EH (cell line): ENCODE data around the gene B2M.
"Not testable (repeated sequence)": the region's sequence is repeated elsewhere in the genome, so short reads cannot be mapped to it uniquely, and the experiment has no call there.

ENCODE experiments used
- DNase-seq: peaks from one replicate; pipeline ENCODE4 v3.0.0-alpha.2; 2015; ENCODE audit warnings: low read depth

The B2M gene

DNA sequence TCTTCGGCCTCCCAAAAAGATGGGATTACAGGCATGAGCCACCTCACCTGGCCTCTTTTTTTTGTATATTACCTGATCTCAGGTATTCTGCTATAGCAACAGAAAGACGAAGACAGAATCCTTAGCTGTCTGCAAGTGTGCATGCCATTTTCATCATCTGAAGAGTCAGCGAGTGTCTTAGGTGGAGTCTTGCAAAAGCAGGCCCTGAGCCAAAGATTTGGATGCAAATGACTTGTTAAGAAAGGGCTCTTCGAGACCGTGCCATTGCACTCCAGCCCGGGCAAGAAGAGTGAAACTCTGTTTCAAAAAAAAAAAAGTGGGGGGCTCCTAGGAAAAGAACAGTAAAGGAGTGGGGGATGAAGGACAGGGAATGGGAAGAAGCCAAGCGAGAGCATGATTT, 14.8 kb downstream of the B2M start:
- DNase-seq, result peak; percentile 9

DNA sequence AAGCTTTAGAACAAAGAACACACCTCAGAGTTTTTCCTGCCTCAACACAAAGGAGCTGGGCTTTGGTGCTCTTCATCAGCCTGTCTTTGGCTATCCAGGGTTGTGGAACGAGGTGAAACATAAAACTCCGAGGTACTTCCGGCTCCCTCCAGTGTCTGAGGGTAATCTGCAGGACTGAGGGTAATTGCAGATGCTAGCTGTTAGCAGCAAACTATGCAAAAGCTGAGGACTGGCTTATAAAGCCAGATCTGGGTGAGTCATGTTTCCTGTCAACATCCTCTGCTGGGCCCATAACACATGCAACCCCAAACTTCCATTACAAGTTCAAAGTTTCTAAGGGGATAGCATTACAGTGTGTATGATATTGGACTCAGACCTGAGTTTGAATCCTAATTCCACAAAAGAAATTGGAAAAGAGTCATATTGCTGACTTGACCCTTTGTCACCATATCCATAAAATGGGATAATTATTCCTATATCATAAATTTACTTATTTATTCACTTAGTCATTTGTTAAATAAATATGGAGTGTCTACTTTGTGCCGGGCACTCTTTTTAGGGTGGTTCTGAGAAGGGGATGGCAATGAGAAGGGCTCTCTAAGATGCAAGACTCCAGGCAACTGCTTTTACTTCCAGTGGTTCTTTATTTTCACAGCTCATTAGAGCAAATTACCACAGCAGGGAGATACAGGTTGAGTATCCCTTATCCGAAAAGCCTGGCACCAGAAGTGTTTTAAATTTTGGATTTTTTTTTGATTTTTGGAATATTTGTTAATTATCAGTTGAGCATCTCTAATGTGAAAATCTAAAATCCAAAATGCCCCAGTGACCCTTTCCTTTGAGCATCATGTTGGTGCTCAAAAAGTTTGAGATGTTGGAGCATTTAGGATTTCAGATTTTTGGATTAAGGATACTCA, 15.5 kb downstream of the B2M start:
- peak; percentile 96 for DNase-seq

DNA sequence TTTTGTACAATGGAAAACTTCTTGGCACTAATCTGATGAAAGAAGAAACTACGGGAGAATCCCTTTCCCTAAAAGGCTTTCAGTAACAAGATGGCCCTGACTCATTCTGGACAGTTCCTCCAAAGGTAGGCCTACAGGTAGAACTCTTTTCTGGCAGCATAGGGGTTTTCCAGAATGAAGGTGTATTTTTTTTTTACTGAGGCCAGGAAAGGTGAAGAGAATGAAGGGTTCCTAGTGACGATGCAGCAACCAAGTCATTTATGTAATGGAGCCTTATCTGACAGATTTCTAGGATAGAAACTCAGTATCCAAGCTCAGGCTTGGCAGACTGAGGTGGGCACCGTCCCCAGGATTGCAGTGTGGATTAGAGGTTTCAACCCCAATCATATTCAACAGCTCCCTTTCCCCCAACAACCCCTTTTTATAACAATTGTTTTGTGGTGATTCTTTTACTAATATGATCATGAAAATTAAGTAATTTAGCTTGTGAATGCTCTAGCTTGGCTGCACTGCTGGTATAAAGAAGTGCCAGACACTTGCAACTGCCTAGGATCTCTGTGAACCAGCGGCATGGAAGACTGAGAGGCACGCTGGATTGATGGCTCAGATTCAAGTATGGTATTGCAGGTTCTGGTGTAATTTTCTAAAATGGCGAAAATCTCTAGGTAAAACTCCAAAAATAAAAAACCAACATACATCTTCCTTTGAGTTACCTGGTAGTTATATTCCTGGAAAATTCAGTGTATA, 16.3 kb downstream of the B2M start:
- DNase-seq, result no peak

DNA sequence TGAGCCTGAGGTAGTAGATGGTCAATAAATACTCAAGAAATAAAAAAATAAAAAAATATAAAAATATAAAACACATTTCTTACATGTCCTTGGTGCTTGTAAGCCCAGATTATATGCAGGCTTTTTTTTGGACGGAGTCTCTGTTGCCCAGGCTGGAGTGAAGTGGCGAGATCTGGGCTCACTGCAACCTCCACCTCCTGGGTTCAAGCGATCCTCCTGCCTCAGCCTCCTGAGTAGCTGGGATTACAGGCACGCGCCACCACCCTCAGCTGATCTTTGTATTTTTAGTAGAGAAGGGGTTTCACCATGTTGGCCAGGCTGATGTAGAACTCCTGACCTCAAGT, 16.9 kb downstream of the B2M start:
- not testable (repeated sequence) for DNase-seq

DNA sequence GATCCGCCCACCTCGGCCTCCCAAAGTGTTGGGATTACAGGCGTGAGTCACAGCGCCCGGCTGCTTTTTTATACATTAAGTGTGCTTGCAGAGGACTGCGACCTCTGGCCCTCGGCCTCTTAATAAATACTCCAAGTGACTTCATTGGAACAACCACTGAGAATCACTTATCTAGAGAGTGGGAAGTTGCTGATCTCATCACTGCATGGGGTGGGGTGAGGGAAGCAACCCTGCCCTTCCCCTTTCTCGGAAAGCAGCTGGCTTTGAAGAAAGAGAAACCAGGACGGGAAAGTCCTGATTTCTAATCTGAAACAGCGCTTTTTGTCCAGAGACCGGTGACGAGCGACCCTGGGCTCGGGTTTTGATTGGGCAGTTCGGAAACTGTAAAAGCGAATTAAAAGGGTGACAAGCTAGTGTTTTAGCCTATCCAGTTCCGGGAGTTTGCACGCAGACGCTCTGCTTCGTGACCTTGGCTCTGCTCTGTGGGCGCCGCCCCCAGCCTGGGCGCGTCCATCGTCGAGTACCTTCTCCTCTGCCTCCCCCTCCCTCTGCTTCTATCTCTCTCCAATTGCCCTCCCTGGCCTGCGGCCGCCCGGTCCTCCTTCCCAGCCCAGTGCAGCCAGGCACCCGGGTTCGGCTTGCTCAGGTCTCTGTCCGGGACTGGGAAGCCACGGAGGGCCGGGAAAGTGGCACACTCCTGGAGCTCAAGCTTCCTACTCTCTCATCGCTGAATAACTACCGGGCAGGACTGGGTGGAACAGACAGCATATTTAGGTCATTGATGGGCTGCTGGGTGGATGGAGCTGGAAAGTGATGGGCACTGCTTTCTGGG, 17.5 kb downstream of the B2M start:
- peak; percentile 99 for DNase-seq

DNA sequence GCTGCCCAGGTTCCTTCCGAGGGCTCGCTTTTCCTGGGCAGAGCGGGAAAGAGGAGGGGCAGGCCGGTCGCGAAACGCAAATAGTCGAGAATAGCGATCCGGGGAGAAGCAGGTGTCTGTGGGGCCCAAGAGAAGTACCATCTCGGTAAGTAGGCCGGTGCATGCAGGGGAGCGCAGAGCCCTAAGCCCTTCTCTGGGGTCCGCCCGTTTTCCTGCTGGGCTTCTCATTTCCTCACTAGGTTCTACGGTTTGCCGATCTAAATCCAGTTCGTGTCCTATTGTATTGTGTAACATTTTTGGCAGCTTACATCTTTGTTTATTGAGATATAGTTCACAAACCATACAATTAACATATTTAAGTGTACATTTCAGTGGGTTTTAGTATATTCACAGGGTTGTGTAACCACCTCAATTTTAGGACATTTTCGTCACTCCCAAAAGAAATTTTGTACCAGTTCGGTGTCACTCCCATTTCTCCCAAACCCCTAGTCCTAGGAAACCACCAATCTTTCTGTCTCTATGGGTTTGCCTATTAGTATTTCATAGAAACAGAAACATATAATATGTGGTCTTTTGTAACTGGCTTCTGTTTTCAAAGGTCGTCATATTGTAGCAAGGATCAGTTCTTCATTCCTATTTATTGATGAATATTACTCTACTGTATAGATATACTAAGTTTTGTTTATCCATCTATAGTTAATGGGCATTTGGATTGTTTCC, 18.3 kb downstream of the B2M start:
- DNase-seq, result no peak

DNA sequence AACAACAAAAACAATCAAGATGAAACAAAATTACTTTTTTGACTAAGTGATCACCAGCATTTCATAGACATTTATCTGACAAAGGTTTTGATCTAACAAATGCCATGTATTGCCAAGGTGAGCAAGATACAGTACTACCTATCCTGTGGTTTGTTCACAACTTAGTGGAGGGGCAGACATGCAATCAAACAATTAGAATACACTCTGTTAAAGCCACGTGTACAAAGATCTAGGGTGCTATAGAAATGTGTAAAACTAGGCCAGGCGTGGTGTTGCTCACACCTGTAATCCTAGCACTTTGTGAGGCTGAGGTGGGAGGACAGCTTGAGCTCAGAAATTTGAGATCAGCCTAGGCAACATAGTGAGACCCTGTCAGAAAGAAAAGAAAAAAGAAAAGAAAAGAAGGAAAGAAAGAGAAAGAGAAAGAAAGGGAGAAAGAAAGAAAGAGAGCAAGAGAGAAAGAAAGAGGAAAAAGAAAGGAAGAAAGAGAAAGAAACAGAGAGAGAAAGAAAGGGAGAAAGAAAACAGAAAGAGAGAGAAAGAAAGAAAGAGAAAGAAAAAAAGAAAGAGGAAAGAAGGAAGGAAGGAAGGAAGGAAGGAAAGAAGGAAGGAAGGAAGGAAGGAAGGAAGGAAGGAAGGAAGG, 23.6 kb downstream of the B2M start:
- DNase-seq, result no peak

DNA sequence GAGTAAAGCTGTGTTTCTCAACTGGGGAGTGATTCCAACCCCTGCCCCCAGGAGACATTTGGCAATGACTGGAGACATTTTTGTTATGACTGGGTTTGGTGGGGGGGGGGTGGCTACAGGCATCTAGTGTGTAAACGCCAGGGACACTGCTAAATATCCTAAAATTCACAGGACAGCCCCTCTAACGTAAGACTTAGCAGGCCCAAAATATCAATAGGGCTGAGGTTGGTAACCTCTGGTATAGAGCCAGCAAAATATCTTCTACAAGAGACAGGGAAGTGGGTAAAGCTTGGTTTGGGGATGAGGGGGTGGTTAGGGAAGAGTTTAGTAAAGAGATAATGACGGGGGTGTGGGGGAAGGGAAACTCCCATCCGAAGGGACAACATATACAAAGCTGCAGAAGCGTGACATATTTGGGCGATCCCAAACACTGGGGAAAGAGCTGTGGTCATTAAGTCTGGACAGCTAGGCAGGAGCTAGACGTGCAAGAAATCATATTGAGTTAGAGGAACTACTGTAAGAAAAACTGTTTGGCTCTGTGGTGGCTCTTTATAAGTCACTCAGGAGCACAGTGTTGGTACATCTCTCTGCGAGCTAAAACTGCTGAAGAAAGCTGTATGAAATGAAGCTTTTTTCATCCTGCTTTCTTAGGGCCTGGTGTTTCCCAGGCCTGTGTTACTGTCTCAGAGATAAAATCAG, 24.3 kb downstream of the B2M start:
- DNase-seq, result peak; percentile 24

DNA sequence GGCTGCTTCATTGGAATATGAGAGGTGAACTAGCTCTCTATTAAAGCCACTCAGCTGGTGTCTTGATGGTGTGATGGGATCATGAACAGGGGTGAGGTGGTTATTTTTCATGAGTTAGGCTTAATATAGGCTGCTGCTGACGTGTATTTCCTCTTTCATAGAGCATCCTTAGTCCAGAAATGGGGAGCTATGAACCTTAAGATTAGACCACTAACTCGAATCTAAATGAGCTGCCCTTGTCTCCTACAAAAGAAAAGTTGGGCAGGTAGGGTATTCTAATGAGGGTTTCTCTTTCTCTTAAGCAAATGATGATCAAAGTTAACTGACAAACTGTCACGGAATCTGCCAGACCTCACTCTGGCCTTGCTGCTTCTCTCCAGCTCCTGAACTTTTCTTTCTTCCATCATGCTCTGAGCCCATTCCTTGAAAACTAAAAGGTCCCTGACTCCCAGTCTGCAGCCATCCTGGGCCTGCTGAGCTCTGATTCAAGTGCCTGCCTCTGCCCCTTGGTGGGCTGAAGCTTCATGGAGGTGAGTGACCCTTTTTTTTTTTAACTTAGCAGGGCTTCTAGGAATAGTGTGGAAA, 25.0 kb downstream of the B2M start, which contains the start of gene TRIM69:
Gene TRIM69, plus strand, starts transcription at position 348 of the 585 bp plus-strand sequence. Its CDS starts 177 bp downstream, at position 525.
- no peak for DNase-seq

DNA sequence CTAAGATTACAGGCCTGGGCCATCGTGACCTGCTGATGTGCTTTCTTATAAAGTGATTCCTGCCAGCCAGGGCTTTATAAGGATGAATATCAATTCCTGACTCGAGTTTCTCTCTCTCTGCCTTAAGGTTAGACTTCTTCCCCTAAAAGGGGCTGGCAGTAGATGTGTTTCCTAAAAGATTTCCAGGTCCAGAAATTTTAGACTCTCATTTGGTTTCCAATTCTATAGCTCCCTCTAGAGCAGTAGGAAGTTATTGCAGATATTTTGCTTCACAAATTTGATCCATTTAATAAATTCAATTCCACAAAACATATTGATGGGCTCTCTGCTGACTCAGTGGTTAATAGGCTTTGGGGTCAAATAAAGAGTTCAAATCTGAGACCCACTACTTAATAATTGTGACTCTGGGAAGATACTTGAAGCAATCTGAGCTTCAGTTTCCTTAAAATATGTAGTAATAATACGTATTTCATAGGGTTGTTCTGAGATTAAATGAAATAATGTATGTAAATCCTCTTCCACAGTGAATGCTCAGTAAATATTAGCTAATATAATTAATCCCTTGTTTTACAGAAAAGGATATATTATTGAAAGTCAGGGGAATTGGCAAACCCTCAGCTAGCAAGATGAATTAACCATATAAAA, 27.1 kb downstream of the B2M start:
- peak; percentile 66 for DNase-seq

DNA sequence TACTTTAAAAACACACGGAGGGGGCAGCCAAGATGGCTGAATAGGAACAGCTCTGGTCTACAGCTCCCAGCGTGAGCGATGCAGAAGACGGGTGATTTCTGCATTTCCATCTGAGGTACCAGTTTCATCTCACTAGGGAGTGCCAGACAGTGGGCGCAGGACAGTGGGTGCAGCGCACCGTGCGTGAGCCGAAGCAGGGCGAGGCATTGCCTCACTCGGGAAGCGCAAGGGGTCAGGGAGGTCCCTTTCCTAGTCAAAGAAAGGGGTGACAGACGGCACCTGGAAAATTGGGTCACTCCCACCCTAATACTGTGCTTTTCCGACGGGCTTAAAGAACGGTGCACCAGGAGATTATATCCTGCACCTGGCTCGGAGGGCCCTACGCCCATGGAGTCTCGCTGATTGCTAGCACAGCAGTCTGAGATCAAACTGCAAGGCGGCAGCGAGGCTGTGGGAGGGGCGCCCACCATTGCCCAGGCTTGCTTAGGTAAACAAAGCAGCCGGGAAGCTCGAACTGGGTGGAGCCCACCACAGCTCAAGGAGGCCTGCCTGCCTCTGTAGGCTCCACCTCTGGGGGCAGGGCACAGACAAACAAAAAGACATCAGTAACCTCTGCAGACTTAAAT, 28.0 kb downstream of the B2M start:
- not testable (repeated sequence) for DNase-seq

DNA sequence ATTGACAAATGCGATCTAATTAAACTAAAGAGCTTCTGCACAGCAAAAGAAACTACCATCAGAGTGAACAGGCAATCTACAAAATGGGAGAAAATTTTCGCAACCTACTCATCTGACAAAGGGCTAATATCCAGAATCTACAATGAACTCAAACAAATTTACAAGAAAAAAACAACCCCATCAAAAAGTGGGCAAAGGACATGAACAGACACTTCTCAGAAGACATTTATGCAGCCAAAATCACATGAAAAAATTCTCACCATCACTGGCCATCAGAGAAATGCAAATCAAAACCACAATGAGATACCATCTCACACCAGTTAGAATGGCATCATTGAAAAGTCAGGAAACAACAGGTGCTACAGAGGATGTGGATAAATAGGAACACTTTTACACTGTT, 32.1 kb downstream of the B2M start:
- DNase-seq, result not testable (repeated sequence)

DNA sequence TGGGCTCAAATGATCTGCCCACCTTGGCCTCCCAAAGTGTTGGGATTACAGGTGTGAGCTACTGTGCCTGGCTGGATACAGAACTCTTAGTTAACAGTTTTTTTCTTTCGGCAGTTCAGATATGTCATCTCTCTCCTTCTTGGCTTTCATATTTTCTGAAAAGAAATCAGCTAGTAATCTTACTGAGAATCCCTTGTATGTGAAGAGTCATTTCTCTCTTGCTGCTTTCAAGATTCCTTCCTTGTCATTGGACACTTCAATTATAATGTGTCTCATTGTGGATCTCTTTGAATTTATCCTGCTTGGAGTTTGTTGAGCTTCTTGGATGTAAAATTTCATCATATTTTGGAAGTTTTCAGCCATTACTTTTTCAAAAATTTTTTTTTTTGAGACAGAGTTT, 42.0 kb downstream of the B2M start:
- no peak for DNase-seq

DNA sequence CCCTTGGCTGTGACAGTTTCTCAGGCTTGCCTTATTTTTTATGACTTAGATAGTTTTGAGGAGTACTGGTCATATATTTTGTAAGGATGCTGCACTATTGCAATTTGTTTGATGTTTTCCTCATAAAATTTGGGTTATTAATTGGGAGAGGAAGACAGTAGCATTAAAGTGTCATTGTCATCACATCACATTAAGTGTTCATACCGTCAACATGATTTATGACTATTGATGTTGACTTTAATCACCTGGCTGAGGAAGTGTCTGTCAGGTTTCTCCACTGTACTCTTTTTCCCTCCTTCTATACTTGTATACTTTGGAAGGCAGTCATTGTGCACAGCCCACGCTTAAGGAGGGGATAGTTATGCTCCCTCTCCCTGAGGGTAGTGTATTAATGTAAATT, 51.9 kb downstream of the B2M start:
- no peak for DNase-seq

DNA sequence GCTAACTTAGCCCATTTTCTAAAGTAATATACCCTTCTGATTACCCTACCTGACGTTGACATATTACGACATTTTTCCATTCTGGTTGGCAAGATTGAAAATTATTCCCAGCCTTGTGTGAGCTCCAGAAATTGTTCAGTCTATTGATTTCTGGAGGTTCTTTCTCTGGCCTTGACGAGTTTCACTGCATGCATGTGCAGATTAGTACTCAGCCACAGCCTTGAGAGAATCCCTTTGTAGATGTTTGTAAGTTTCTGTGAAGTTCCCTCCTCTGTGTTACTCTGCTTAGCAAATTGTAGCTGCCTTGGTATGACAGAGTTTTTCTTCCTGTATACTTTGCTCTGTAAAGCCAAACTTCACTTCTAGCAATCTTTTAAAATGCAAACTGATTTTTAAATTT, 52.5 kb downstream of the B2M start:
- no peak for DNase-seq

DNA sequence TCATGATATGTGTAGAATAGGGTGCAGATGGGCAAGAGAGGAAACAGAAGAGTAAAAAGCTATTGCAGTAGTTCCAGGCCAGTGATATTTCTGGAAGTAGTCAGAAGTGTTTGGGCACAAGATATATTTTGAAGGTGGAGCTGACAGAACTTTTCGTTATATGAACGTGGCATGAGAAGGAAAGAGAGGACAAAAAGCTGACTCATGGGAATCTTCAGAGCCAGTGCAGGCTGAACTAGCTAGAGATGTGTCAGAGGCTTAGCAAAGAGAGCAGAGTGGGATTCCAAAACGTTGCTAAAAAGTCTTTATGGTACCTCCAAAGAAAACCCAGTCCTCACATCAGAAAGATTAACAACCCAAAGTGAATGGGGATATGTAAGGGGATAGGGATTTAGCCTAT, 53.7 kb downstream of the B2M start:
- no peak for DNase-seq
